GDM1 (cell line): ENCODE results near the gene MAPK10.
"Not testable (repeated sequence)": the region's sequence is repeated elsewhere in the genome, so short reads cannot be mapped to it uniquely, and the experiment has no call there.

Experiments
- DNase-seq: peaks from one replicate; lab custom pipeline; 2025; lab: John Stamatoyannopoulos, UW

The MAPK10 gene

DNA sequence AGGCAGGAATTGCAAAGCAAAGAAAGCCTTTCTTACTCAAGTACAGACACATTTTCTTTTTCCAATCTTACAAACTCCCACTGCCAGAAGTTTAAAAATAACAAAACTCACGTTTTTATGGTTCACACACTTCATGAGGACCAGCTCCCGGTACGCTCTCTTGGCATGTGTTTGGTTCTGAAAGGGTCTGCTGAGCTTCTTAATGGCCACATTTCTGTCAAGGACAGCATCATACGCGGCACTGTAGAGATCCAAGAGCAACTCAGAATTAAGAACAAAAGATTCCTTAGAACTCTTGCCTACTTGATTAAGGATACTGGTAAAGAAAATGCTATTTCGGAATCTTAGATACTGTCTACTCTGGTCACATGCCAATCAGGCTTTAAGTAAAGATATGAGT is 252.7 kb downstream of the MAPK10 start:
- no peak for DNase-seq

DNA sequence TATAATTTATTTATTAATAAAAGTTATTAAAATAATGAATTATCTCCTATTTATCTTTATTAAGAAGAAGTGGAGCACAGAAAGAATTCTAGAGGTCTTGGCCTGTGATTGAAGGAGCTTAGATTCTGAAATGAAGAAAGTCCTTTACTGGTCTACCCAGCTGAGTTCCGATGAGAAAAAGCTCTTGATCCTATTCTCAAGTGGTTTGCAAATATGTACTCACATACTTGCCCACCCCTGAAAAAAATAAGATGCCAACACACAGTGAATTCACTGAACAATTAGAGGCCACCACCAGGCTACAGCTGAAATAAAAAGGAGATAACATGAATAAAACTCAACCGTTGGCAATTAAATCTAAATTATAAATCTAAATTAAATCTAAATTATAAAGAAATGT is 253.4 kb downstream of the MAPK10 start:
- DNase-seq = no peak

DNA sequence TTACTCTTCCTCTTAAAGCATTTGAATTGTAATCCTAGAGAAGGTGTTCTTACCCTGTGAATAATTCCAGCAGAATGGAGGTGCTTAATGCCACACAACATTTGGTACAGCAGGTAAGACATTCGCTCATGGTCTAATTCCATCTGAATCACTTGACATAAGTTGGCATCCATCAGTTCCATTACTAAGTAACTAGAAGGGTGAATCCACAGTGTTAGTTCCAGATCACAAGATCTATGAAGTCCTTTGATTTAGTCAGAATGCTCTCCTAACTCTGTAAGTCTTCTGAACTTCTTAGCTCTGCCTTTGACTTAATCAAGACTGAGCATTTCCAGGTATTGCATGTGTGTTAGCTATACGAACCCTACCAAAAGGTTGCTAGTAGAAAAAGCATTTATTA is 258.0 kb downstream of the MAPK10 start:
- no peak for DNase-seq

DNA sequence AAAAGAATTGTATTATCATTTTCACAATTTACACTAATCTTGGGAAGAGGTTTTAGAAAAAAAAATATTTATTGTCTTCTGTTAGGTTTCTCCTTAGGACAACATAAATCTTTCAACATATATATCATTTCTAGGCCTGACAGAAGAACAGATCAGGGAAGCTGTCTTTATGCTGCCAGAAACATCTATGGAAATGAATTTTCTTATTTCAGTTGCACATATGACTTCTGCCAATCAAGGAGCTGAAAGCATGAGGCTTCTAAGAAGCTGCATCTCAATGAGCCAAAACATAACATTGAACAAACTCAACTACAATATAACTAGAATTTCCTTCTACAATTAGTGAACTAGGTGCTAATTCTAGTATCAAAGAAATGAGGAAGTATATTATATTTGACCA is 258.4 kb downstream of the MAPK10 start:
- DNase-seq = no peak

DNA sequence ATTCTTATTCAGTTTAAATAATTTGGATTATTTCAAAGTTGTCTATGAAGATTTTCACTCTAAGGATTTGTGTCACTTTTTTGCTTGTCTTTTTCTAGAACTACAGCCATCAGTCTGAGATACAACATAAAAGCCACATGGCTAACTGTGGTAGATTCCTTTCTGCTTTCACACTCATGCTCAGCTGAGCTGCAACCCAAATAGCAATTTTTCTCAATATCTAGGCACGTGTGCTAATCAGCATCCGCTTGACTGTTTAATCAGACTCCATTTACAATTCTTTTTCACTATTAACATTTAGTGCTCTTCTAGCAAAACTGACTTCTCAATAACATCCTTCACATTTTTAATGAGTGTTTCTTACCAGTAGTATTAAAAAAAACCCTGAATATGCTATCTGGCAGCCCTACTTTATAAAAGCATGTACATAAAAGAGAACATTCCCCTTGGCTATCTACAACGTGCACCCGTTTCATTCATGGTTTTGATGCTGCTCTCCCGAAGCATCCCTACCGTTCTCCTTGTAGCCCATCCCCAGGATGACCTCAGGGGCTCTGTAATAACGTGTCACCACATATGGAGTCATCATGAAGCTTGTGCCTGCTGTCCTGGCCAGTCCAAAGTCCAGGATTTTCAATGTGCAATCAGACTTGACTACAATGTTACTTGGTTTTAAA is 259.2 kb downstream of the MAPK10 start:
- DNase-seq = no peak

DNA sequence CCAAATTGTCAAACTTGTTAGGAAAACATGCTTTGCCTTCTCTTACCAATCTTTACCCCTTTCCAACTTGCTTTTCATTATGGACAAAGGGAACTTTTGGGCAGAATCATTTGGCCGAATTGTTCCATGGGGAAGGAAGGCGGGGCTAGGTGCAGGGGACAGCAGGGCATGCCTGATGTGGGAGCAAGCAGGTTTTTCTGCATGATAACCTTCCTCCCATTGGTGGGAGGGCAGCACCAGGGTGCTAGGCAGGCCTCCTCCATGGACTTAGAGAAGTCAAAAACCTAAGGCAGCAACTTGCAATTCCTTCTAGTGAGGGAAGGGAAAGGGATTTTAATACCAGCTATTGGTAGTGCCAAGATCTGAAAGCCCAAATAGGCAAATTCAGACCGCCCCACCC is 260.5 kb downstream of the MAPK10 start:
- DNase-seq = no peak

DNA sequence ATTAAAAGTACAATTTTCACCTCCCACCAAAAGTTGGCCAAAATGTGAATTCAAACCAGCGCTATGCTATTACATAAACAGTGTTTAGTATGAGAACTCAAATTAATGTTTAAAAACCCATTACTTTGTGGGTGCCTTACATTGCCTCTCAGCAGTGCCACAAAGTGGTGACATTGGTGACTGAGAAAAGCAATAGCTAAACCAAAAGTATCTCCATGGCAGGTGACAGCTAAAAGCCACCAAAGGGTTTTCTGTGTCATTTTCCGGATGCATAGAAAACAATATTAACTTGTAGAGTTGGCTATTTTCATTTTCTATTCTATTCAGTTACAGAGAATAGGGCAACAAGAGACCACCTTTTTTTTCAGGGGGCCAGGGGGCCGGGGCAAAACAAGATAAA is 261.2 kb downstream of the MAPK10 start:
- no peak for DNase-seq

DNA sequence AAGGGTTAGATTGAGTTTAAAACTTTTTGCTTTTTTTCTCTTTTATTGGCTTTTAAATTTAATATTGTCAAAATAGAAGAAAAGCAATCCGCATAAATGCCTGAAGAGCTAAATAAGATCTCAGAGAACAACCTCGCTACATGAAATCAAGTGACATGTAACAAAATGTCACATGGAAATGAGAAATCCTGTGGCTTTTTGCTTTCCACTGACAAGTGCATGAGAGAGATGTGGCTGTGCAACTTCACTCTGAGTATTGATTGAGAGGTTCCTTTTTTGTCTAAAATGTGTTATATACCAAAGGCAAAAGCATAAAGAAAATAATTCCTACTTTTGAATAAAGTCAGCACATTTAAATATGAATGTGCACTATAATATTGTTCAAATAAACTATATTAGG is 263.5 kb downstream of the MAPK10 start:
- DNase-seq = no peak

DNA sequence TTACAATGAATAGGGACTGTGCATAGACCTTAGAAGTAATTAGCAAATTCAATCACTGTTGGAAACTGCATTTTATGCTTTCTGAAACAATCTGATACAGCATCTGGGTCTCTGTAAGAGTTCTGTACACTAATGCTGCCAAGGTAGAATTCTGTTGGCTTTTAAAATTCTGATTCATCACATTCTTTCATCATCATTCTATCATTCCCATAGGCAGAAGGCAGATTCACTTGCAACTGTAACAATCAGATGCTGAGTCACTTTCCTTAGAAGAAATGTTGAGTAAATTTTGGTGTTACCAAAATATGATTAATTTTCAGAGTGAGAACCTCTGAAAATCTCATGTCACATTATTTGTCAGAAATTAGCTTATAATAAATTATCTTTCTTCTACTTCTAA is 267.2 kb downstream of the MAPK10 start:
- DNase-seq = no peak

DNA sequence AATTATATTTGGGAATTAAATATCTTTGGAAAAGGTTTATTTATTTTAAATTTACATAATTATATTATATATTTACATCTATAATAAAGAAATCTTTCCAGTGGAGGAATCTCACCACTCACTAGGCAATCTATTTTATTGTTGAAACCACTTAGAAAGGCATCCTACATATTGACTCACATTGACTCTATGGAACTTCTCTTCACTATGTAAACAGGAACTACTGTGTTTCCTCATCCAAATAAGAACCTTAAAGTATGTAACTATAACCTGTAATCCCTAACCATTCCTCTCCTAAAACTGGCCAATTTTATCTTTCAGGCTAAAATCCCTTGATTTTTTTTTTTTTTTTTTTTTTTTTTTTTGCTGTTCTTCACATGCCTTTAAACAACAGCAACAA is 268.7 kb downstream of the MAPK10 start:
- no peak for DNase-seq

DNA sequence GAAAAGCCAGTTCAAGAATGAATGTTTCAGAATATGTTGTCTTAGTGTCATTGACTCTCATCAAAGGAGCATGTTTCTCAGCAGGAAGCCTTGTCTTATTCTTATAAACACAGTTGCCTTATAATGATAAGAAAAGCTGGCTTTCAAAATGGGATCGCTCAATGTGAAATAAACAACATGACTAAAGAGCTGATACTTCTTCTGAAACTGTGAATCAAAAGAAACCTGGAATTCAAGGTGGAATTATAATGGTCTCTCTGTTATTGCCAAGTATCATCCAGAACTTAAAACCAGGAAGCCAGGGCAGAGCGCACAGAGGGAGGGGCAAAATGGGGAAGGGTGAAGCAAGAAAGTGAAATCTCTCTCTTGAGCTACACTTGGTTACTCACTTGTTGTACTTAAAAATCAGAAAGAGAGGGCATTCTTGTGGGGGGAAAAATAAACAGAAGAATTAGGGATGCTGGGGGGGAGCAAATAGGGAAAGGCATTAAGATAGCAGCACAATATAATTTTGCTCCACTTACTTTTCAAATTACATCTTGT is 270.0 kb downstream of the MAPK10 start:
- no peak for DNase-seq

DNA sequence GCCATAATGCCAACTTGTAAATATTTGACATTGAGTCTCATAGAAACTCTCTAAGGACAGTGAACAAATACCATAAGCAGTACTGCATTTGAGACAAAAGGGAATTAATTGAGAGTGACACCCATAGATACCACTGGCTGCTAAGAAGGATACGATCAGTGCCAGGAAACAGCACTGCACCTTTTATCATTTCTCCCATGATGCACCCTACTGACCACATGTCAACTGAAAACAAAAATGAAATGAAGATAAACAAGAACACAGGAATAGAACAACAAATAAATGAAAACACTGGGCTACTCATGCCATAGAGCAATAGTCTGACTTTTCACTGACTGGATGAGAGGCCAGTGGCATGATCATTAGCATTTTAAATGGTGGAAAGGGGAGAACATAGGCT is 270.8 kb downstream of the MAPK10 start:
- DNase-seq = no peak

DNA sequence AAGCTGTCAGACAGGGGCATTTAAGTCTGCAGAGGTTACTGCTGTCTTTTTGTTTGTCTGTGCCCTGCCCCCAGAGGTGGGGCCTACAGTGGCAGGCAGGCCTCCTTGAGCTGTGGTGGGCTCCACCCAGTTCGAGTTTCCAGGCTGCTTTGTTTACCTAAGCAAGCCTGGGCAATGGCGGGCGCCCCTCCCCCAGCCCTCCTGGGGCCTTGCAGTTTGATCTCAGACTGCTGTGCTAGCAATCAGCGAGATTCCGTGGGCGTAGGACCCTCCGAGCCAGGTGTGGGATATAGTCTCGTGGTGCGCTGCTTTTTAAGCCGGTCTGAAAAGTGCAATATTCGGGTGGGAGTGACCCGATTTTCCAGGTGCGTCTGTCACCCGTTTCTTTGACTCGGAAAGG is 284.1 kb downstream of the MAPK10 start:
- not testable (repeated sequence) for DNase-seq

DNA sequence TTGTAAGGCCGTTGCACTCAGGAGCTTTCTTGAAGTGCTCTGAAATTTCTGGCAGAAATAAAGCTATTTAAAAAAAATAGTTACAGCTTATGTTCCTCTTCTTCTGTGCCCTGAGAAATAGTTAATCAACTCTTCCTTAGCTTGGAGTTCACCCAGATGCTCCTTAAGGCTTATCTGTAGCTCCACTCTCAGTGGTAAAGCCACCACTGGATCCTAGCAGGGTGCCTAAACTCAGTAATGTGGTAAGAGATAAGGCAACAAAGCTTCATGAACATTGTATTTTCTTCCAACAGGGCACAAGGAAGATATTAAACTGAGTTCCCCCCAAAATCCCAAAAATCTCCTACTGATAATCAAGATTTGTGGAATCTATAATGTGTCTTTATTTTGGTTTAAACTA is 299.5 kb downstream of the MAPK10 start:
- DNase-seq = no peak

DNA sequence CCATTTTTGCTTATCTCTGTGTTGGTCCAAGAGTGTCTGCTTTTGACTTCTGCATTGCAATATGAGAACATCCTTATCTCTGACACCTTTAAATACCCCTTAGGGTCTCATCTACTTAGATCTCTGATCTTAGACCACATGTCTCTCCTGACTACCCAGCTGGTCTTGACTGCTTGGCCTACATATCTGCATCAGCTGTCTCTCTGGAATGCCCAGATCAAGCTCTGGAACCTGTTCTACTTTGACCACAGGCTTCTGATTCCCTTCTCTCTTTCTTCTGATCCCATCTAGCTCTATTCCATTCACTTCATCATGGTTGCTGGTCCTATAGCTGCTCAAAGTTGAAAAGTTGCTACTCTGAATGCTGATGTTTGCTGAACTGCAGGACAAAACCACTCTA is 301.2 kb downstream of the MAPK10 start:
- DNase-seq = no peak

DNA sequence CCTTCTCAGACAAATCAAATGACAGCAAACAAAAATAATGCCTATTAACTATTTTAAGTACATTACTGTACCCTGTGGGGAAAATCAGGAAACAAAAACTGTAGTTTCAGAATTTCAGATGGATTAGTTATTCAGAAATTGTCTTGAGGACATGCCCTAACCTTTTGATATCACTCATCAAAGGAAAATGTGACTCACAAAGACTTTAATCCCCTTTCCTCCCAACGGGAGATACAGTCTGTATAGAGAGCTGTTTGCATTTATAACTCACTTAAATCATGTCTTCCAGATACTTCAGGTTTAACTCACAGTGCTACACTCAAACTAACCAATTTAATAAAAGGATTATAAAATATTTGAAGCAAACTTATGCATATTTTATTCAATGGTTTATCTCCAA is 304.0 kb downstream of the MAPK10 start:
- no peak for DNase-seq

DNA sequence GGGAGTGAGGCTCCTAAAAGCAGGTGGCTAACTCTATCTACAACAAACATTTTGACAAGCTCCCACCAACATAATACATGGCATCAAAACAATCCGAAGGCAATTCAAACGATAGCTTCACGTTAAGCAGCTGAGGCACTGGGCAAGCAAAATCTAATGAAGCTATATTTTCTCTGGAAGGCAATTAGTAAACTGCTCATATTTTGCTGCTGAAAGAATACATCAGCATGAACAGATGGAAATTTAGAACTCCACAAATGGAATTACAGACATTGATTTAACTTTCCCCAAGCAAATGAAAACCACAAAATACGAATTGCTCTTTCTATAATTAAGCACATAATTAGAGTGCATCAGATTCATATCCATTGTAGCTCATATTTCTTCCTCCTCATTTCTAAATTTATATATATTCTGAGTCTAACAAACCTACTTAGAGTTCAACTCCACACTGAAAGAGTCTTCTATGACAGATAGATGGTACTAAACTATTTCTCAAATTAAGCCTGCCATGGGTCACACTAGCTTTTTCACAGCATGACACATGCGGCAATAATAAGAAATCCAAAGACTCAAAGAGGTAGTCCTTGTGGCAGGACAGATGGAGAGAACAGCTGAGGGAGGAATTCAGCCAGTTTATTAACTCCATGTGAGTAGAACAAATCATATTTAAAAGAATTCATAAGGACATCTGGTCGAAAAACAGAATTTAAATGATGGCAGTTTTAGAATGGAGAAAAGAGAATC is 305.4 kb downstream of the MAPK10 start:
- DNase-seq = no peak

DNA sequence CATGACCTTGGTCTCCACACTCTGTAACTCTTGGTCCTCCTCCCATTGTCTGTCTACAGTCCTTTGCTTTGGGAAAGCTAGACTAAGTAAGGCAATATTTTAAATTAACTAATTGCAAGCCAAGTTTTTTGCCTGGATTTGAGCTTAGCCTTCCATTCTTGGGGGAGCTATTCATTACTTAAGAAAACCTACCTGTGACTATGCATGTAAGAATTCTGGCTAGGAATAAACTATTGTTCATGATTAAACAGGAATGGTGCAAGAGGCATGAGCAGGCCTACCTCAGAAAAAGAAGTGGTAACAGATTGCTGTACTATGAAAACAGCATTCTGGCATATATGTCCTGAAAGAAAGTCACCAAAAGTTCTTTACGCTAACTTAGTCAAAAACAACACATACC is 309.4 kb downstream of the MAPK10 start:
- DNase-seq = no peak

DNA sequence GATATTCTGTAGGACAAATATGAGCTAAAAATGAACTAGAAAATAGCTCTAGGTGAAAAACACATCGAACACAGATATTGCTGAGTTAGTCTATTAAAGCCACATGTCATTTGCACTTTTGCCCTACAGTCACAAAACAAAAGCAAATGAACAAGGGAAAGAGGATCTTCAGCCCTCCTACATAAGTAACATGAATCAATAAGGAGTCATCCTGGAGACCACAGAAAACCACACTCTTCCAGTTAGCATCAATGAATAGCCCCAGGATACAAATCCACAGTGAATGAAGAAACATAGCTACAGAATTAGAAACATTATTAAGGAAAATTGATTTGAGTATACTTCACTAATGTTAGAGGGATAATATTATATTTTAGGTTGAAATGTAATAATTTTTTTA is 311.4 kb downstream of the MAPK10 start:
- DNase-seq = no peak

DNA sequence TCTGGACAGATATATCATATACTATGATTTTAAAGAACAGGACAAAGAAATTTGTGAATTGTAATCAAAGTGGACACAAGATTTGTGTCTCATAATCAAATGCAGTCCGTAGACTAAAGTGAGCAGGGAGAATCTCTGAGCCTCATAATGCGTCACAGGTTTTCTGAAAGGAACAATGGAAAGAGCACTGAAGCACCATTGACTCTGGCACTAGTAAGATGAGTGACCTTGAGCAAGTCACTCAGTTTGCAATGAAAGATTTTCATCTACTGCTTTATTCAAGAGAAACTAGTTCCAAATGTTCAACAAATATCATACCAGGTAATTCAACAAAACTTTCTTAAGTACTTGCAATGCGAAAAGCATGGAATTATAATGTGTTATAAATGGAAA is 315.3 kb downstream of the MAPK10 start:
- no peak for DNase-seq

DNA sequence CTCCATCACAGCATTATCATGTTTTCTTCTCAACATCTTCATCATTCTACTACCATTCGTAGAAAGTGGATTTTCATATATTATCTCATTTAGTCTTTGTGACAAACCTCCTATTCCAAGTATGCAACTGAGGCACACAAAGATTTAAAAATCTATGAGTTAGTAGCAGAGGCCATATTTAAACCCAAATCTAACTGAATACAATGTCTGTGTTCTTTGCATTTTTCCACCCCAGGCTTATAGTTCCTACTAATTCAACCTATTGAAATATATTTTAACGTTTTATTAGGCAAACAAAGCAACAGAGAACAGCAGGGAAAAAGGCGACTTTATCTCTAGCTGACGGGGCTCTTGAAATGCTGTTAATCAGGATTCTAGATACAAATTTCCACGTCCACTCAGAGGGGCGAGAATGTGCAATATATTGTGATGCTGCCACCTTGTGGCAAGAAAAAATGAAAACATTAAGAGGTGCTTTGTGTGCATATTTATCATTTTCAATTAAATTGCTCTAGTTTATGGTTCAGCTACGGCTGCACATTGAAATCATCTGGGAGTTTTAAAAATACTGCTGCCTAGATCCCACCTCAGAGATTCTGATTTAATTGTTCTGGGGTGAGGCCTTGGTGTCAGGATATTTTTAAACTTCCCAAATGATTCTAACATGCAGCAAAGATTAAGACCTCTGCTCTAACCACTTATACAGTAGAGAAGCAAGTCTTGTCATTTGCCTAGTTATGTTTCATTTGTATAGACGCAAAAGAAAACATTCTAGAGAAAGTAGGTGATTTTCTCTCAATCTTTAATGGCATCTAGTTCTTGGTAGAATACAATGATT is 315.9 kb downstream of the MAPK10 start:
- no peak for DNase-seq

DNA sequence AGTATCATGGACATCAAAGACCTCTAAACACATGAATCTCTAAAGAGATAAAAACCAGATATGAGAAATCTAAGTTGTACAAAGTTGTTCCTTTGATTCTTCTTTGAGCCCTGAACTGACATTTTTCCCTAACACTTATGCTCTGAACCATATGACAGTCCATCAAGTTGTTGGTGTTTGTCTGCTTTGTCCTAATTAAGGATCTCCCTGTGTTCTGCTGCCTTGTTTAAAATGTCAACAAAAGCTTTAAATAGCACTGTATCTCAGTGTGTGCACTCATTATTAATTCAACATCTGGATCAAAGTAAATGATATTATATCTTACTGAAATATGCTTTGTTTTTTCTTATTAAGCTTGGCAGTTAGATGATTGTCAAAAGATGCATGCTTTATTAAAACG is 321.8 kb downstream of the MAPK10 start:
- DNase-seq = no peak

DNA sequence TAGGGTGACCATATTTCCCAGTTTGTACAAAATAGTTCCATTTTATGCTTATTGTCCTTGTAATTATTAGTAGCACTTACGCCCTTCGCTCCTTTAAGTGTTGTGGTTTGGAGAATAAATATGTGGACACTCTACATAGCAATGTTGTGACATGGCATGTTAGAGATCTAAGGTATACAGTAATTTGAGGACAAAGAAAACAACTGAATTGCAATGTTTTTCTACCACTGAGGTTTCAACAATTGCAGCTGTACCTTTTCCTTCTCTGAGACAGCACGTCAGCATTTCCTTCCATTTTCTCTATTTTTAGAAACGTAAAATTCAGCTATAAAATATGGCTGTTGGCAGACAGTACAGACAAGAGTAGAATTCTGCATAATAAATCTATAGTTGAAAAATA is 323.1 kb downstream of the MAPK10 start:
- no peak for DNase-seq
